Panc1 (cell line): ENCODE measurements around the gene UBE2J1. TPM values are rescaled to one million over a fixed set of nuclear protein-coding genes. Genes with fewer than 3 reads are reported as not detected.

ENCODE experiments used
- ATAC-seq: fragments of 200-7000 bp; cut with Tn5 transposase; 2 replicates; pipeline ENCODE4 v1.9.1; 2020; ENCODE audit warnings: mild to moderate bottlenecking, moderate library complexity
- BruUV-seq: library from RNA; stranded (reverse); fragments of 400-500 nt; replicated peaks from 2 replicates; lab custom pipeline; 2021; lab: Mats Ljungman, UMichigan
- CTCF ChIA-PET: fragments of 300-600 bp; sonication (Branson Sonifier 250); formaldehyde crosslinking; loops from one replicate; lab custom pipeline; 2022; ENCODE audit warnings: antibody characterized with exemption; lab: Charles Lee
- POLR2A ChIA-PET: fragments of 300-600 bp; sonication (Branson Sonifier 250); formaldehyde crosslinking; loops from one replicate; lab custom pipeline; 2022; ENCODE audit warnings: antibody characterized with exemption; lab: Charles Lee
- DNase-seq: peaks from one replicate; pipeline ENCODE4 v3.0.0-alpha.2; 2010; ENCODE audit warnings: low read depth, low spot score
- H3K27ac ChIP-seq: 2 replicates; pipeline ENCODE4 v1.5.1; 2011; ENCODE audit warnings: mild to moderate bottlenecking, low read length, inconsistent platforms
- H3K27me3 ChIP-seq: fragments of 200-500 bp; sonication (Bioruptor generic); 2 replicates; pipeline ENCODE4 v1.6.0; 2014; ENCODE audit warnings: low read length, inconsistent platforms; ENCODE audit not compliant: control insufficient read depth, insufficient read depth
- H3K36me3 ChIP-seq: fragments of 200-500 bp; sonication (Bioruptor generic); 2 replicates; pipeline ENCODE4 v1.5.1; 2014; ENCODE audit warnings: inconsistent platforms, mild to moderate bottlenecking, low read length, moderate library complexity; ENCODE audit not compliant: control insufficient read depth, insufficient read depth
- H3K4me1 ChIP-seq: 2 replicates; pipeline ENCODE4 v1.5.1; 2011; ENCODE audit warnings: inconsistent platforms, mild to moderate bottlenecking, low read length, moderate library complexity; ENCODE audit not compliant: control insufficient read depth, insufficient read depth
- H3K4me3 ChIP-seq, 2 experiments: 2 replicates each; pipeline ENCODE4 v1.5.1; 2011 to 2012; ENCODE audit warnings: low read depth in 2 of 2, low read length in 2 of 2, mild to moderate bottlenecking in 2 of 2, inconsistent platforms in 1 of 2, moderate library complexity in 1 of 2
- H3K9me3 ChIP-seq: fragments of 200-500 bp; sonication (Bioruptor generic); 2 replicates; pipeline ENCODE4 v1.5.1; 2014; ENCODE audit warnings: low read depth, mild to moderate bottlenecking, inconsistent platforms, low read length, moderate library complexity; ENCODE audit not compliant: control insufficient read depth, insufficient read depth
- POLR2AphosphoS5 ChIP-seq: IDR thresholded peaks from 2 replicates; pipeline ENCODE4 v1.6.1; 2012; ENCODE audit warnings: mild to moderate bottlenecking, low read depth, low read length, moderate library complexity
- REST ChIP-seq, 2 experiments: IDR thresholded peaks; 2 replicates each; pipeline ENCODE4 v1.6.1; 2011 to 2012; ENCODE audit warnings: low read depth in 2 of 2, control low read depth in 1 of 2, low read length in 1 of 2, mild to moderate bottlenecking in 1 of 2, moderate library complexity in 1 of 2; ENCODE audit not compliant: insufficient read depth in 1 of 2
- SIN3A ChIP-seq: IDR thresholded peaks from 2 replicates; pipeline ENCODE4 v1.6.1; 2012; ENCODE audit warnings: low read depth, mild to moderate bottlenecking, low read length, moderate library complexity, borderline replicate concordance; ENCODE audit not compliant: insufficient read depth
- TCF7L2 ChIP-seq: IDR thresholded peaks from 2 replicates; pipeline ENCODE4 v1.6.1; 2011; ENCODE audit warnings: mild to moderate bottlenecking, low read depth, low read length, inconsistent platforms
- in situ Hi-C: cut with HindIII; loops from 2 replicates; pipeline ENCODE4 v1.10.0; 2016; ENCODE audit warnings: low sequenced_read_pairs, low pct_unique_long_range_greater_than_20kb
- intact Hi-C: fragments of 100-400 bp; cut with micrococcal nuclease; formaldehyde crosslinking; loops from one replicate; pipeline ENCODE4 v1.10.0; 2022; ENCODE audit not compliant: unreplicated experiment
- total RNA-seq: library from RNA; stranded (reverse); gene quantifications from one replicate; pipeline ENCODE4 v1.2.1, GENCODE V29; 2021; ENCODE audit not compliant: unreplicated experiment
- TF ChIP-seq, protein P1 (sequence below): fragments of 450-650 bp; IDR thresholded peaks from 2 replicates; pipeline ENCODE4 v1.5.1; 2017; ENCODE audit warnings: mild to moderate bottlenecking

UBE2J1 gene
- total RNA-seq, 1 experiment from 2014 or later: 30.5 TPM

GRCh38 chr6:89287351-89288028, 65.0 kb downstream of the UBE2J1 start:
- H3K27me3 ChIP-seq: no peaks in the 10 kb centered on the region
- no peak for ATAC-seq
- H3K27ac ChIP-seq: no peak overlapping the region
- ChIA-PET POLR2A (no interaction called here), CTCF (no interaction called here)
- TF ChIP-seq POLR2AphosphoS5: no peak
- TF ChIP-seq TCF7L2: no peak
- TF ChIP-seq REST (IDR thresholded peaks at IDR 0.05; ENCODE audit: insufficient read depth in 1 of 2, low read depth in 2 of 2, low read length in 1 of 2): no peak
- no peak for TF ChIP-seq SIN3A
- TF ChIP-seq, protein P1, sequence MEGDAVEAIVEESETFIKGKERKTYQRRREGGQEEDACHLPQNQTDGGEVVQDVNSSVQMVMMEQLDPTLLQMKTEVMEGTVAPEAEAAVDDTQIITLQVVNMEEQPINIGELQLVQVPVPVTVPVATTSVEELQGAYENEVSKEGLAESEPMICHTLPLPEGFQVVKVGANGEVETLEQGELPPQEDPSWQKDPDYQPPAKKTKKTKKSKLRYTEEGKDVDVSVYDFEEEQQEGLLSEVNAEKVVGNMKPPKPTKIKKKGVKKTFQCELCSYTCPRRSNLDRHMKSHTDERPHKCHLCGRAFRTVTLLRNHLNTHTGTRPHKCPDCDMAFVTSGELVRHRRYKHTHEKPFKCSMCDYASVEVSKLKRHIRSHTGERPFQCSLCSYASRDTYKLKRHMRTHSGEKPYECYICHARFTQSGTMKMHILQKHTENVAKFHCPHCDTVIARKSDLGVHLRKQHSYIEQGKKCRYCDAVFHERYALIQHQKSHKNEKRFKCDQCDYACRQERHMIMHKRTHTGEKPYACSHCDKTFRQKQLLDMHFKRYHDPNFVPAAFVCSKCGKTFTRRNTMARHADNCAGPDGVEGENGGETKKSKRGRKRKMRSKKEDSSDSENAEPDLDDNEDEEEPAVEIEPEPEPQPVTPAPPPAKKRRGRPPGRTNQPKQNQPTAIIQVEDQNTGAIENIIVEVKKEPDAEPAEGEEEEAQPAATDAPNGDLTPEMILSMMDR: no peak
- H3K4me1 ChIP-seq: no peaks in the 10 kb centered on the region
- H3K9me3 ChIP-seq: no peaks in the 10 kb centered on the region
- intact Hi-C loops (no loop called here), in situ Hi-C loops (no loop called here)
- no peak for DNase-seq
- H3K4me3 ChIP-seq: no peak overlapping the region
- H3K36me3 ChIP-seq: no peaks in the 10 kb centered on the region
- BruUV-seq: no TSS peak

DNA sequence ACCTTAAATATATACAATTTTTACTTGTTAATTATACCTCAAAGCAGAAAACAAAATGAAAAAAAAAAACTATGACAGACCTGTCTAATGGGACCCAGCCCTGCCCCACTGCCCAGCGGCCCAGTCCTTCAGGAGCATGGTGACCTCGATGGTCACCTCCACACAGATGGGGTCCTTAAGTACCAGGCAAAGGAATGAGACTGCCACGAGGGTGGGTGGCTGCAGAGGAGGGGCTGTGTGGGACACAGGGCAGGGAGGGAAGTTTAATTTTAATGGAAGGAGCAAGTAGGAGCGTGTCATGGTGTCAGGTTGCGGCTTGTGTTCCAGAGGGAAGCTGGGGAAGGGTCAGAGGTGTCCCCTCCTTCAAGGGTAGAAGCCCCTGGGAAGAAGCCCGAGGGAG, 66.0 kb downstream of the UBE2J1 start:
- POLR2A ChIA-PET: no interaction called here
- Histone ChIP-seq H3K27ac (no peak overlapping the region), H3K4me1 (no peaks in the 10 kb centered on the region), H3K9me3 (no peaks in the 10 kb centered on the region), H3K36me3 (no peaks in the 10 kb centered on the region), H3K27me3 (no peaks in the 10 kb centered on the region), H3K4me3 (no peak overlapping the region)
- BruUV-seq: no TSS peak
- DNase-seq: no peak
- in situ Hi-C loops (no loop called here), intact Hi-C loops (no loop called here)
- CTCF ChIA-PET: no interaction called here
- no peak for ATAC-seq
- TF ChIP-seq SIN3A (no peak), TCF7L2 (no peak), REST (IDR thresholded peaks at IDR 0.05; ENCODE audit: insufficient read depth in 1 of 2, low read depth in 2 of 2, low read length in 1 of 2) (no peak), POLR2AphosphoS5 (no peak)
- TF ChIP-seq, protein P1: no peak
